Esophagus muscularis mucosa (tissue), 3 donors: ENCODE results near the gene ARFGAP3.

ENCODE experiments used
- CTCF ChIP-seq, 3 experiments: fragments of 200-600 bp in 2 of 3; fragments of 450-650 bp in 1 of 3; sonication (generic) in 2 of 3; IDR thresholded peaks; one replicate each; pipeline ENCODE4 v1.5.1; 2017 to 2019; ENCODE audit warnings: antibody characterized with exemption in 3 of 3, mild to moderate bottlenecking in 2 of 3, moderate library complexity in 1 of 3
- EP300 ChIP-seq: sonication (generic); formaldehyde crosslinking; IDR thresholded peaks from one replicate; pipeline ENCODE4 v1.6.1; 2017; ENCODE audit warnings: antibody characterized with exemption

GRCh38 chr22:42893371-42894150, 36.5 kb upstream of the ARFGAP3 start:
- TF ChIP-seq EP300 (no peak), CTCF (IDR thresholded peaks at IDR 0.05) (no peak)
